ENCODE data around the gene PPM1J. TPM values are rescaled to one million over a fixed set of nuclear protein-coding genes. Genes with fewer than 3 reads are reported as not detected.

PPM1J gene
- total RNA-seq, 4 donors from 2014 or later: 0.66 to 3.3 (median 1.8) TPM

- Histone ChIP-seq H3K4me3 (no peak overlapping the region), H3K27ac (peak overlapping the region in 1 of 4 donors; percentile 62), H3K36me3 (no peaks in the 10 kb centered on the region), H3K4me1 (peaks cover 0 to 22% (median 11%) of the 10 kb centered on the region in 4 donors), H3K9me3 (no peaks in the 10 kb centered on the region), H3K27me3 (no peaks in the 10 kb centered on the region)
- no peak for DNase-seq (ENCODE audit: low spot score in 2 of 2)
- WGBS, 2 donors: 96 to 99% methylated on average over 4 of the region's 4 CpGs
- TF ChIP-seq POLR2A (IDR thresholded peaks at IDR 0.05) (no peak), EP300 (IDR thresholded peaks at IDR 0.05) (no peak)
- TF ChIP-seq, protein P1, sequence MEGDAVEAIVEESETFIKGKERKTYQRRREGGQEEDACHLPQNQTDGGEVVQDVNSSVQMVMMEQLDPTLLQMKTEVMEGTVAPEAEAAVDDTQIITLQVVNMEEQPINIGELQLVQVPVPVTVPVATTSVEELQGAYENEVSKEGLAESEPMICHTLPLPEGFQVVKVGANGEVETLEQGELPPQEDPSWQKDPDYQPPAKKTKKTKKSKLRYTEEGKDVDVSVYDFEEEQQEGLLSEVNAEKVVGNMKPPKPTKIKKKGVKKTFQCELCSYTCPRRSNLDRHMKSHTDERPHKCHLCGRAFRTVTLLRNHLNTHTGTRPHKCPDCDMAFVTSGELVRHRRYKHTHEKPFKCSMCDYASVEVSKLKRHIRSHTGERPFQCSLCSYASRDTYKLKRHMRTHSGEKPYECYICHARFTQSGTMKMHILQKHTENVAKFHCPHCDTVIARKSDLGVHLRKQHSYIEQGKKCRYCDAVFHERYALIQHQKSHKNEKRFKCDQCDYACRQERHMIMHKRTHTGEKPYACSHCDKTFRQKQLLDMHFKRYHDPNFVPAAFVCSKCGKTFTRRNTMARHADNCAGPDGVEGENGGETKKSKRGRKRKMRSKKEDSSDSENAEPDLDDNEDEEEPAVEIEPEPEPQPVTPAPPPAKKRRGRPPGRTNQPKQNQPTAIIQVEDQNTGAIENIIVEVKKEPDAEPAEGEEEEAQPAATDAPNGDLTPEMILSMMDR (IDR thresholded peaks at IDR 0.05): no peak
Observed at GRCh38 chr1:112677501-112677900, 37.6 kb downstream of the PPM1J start.

GRCh38 chr1:112676543-112676942 is 38.6 kb downstream of the PPM1J start:
- Histone ChIP-seq H3K27ac (peak overlapping the region in 1 of 4 donors; percentile 13), H3K9me3 (no peaks in the 10 kb centered on the region), H3K4me1 (peaks cover 0 to 22% (median 11%) of the 10 kb centered on the region in 4 donors), H3K4me3 (no peak overlapping the region), H3K36me3 (peaks cover 0 to 7% (median 0%) of the 10 kb centered on the region in 3 donors), H3K27me3 (no peaks in the 10 kb centered on the region)
- WGBS, 2 donors: 96 to 97% methylated on average over 3 of the region's 3 CpGs
- DNase-seq (ENCODE audit: low spot score in 2 of 2): no peak
- TF ChIP-seq EP300 (IDR thresholded peaks at IDR 0.05): no peak
- TF ChIP-seq POLR2A (IDR thresholded peaks at IDR 0.05): no peak
- TF ChIP-seq, protein P1 (IDR thresholded peaks at IDR 0.05): no peak

DNA sequence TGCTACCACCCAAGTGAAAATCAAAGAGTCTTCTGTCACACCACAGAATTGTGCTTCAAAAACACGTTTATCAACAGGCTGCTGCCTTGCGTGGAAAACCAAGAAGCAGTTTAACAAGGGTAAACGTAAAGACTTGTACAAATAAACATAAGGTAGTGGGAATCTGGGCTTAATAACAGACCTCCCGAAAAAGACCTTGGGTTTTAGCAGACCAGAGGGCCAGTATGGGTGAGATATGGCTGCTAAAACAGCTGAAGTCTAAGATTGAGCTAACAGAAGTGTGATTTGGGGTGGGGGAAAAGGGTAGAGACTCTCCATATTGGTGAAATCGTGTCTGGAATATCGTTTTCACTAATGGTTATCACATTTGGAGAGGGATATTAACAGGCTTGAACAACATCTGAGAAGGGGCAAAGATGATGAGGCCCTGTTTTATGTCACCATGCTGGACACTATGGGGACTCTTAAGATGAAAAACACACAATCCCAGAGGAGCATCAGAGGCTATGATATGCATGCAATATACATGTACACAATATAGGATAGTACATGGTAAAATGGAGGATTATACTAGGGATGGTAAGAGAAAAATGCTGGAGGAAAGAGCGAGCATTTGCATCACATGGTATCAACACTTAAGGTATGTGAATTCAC is 39.3 kb downstream of the PPM1J start:
- H3K4me3 ChIP-seq: peak overlapping the region; percentile 64 to 77 (median 75)
- H3K9me3 ChIP-seq: no peaks in the 10 kb centered on the region
- peaks cover 0 to 12% (median 0%) of the 10 kb centered on the region in 3 donors for H3K36me3 ChIP-seq
- no peaks in the 10 kb centered on the region for H3K27me3 ChIP-seq
- peak overlapping the region; percentile 79 to 97 (median 95) for H3K27ac ChIP-seq
- DNase-seq (ENCODE audit: low spot score in 2 of 2): no peak
- TF ChIP-seq EP300 (IDR thresholded peaks at IDR 0.05): no peak
- TF ChIP-seq POLR2A (IDR thresholded peaks at IDR 0.05): no peak
- TF ChIP-seq, protein P1 (IDR thresholded peaks at IDR 0.05): no peak
- 35 to 40% methylated on average over 7 of the region's 7 CpGs for WGBS, 2 donors
- H3K4me1 ChIP-seq: peaks cover 0 to 22% (median 11%) of the 10 kb centered on the region in 4 donors

DNA sequence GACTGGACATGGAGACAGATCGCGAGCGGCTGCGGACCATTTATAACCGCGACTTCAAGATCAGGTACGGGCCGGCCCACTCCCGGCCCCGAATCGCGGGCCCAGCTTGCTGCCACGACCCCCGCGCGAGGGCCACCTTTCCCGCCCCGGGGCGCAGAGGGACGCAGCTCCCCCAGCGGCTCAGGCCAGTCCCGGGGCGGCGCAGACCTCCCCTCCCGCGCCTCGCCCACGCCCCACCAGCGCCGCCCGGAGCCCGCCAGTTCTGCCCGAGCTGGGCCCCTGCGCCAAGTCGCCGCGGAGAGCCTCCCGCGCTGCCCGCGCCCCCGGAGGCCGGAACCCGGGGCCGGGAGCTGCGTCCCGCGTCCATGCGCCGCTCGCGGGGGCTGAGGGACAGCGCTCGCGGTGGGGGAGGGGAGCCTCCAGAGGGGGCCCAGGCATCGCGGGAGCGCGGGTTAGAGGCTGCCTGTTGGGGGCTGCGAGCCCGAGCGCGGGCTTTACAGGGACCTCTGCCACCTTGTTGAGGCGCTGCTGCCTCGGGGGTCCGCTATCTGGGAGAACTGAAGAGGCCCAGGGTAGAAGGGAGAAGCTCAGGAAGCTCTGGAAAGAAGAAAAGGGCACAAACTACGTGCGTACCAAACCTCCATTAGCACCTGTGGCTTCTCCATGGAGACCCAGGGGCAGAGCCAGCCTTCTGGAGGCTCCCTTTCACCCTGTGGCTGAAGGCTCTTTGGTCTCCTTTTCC is 40.0 kb downstream of the PPM1J start:
- H3K4me1 ChIP-seq: peaks cover 0 to 22% (median 11%) of the 10 kb centered on the region in 4 donors
- peak overlapping the region; percentile 79 to 97 (median 95) for H3K27ac ChIP-seq
- no peaks in the 10 kb centered on the region for H3K27me3 ChIP-seq
- WGBS, 2 donors: 0 to 1% methylated on average over 35 to 63 of the region's 68 CpGs
- H3K4me3 ChIP-seq: peak overlapping the region; percentile 64 to 77 (median 75)
- no peak for DNase-seq (ENCODE audit: low spot score in 2 of 2)
- H3K9me3 ChIP-seq: no peaks in the 10 kb centered on the region
- peaks cover 0 to 18% (median 0%) of the 10 kb centered on the region in 3 donors for H3K36me3 ChIP-seq
- no peak for TF ChIP-seq EP300 (IDR thresholded peaks at IDR 0.05)
- TF ChIP-seq POLR2A (IDR thresholded peaks at IDR 0.05): peak in 1 of 2 donors; percentile 24
- TF ChIP-seq, protein P1 (IDR thresholded peaks at IDR 0.05): peak in 2 of 5 experiments; percentile 3 to 27
